ENCODE data around the gene USHBP1. TPM values are rescaled to one million over a fixed set of nuclear protein-coding genes. Genes with fewer than 3 reads are reported as not detected.

Gene USHBP1
- total RNA-seq, 1 donor from 2014 or later = not detected

GRCh38 chr19:17214508-17215126 lies 49.9 kb downstream of the USHBP1 start:
- no peak for TF ChIP-seq CTCF (IDR thresholded peaks at IDR 0.05)
- Mint-ChIP-seq H3K36me3 (ENCODE audit: unreplicated experiment) (peaks cover 24% of the 10 kb centered on the region), H3K9me3 (ENCODE audit: unreplicated experiment) (no peaks in the 10 kb centered on the region), H3K4me1 (ENCODE audit: unreplicated experiment) (peaks cover 22% of the 10 kb centered on the region), H3K27me3 (ENCODE audit: unreplicated experiment) (no peaks in the 10 kb centered on the region), H3K4me3 (ENCODE audit: unreplicated experiment) (peak overlapping the region; percentile 88), H3K27ac (ENCODE audit: unreplicated experiment) (peak overlapping the region; percentile 97)
- DNase-seq (ENCODE audit: extremely low spot score, unreplicated experiment) = no peak

DNA sequence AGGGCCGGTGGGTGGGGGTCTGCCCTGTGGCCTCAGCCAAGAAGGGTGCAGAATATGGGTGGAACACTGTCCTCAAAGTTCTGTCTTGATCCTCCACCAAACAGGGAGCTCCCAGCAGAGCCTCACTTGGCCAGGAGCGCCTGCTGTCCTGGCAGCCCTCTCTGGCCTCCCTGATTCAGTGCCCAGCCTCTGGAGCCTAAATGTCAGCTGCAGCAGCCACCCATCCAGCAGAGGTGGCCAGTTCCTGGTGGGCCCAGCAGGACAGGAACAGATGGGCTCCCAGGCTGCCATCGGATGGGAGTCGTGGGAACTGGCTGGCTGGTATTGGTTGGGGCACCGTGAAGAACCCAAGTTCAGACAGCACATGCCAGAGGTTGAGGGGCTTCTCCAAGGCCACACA lies 51.2 kb downstream of the USHBP1 start:
- Mint-ChIP-seq H3K27me3 (ENCODE audit: unreplicated experiment) (no peaks in the 10 kb centered on the region), H3K4me1 (ENCODE audit: unreplicated experiment) (peaks cover 22% of the 10 kb centered on the region), H3K27ac (ENCODE audit: unreplicated experiment) (no peak overlapping the region), H3K9me3 (ENCODE audit: unreplicated experiment) (no peaks in the 10 kb centered on the region), H3K4me3 (ENCODE audit: unreplicated experiment) (no peak overlapping the region), H3K36me3 (ENCODE audit: unreplicated experiment) (peaks cover 26% of the 10 kb centered on the region)
- no peak for DNase-seq (ENCODE audit: extremely low spot score, unreplicated experiment)
- TF ChIP-seq CTCF (IDR thresholded peaks at IDR 0.05) = no peak

DNA sequence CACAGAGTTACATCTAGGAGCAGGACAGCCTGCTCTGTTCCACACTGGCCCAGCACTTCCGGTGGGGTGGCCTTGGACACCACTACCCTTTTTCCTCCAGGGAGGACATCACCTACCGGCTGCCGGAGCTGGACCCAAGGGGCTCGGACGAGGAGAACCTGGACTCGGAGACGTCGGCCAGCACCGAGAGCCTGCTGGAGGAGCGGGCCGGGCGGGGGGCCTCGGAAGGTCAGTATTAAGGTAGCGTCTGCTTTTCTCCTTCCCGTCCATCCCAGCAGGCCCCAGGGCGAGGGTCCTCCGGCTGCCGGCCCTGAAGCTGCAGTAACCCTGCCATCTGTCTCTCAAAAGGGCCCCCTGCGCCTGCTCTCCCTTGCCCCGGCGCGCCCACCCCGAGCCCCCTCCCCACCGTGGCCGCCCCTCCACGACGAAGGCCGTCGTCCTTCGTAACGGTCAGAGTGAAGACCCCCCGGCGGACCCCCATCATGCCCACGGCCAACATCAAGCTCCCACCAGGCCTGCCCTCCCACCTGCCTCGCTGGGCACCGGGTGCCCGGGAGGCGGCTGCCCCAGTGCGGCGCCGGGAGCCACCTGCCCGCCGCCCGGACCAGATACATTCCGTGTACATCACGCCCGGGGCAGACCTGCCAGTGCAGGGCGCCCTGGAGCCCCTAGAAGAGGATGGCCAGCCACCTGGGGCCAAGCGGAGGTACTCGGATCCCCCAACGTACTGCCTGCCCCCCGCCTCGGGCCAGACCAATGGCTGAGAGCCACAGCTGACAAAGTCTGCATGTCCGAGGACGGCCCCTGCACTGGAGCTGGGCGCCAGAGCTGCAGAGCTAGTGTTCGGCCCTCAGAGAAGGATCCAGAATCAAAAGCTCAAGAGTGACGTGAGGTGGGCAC lies 52.7 kb downstream of the USHBP1 start:
- Mint-ChIP-seq H3K27ac (ENCODE audit: unreplicated experiment) (no peak overlapping the region), H3K4me3 (ENCODE audit: unreplicated experiment) (no peak overlapping the region), H3K36me3 (ENCODE audit: unreplicated experiment) (peaks cover 24% of the 10 kb centered on the region), H3K4me1 (ENCODE audit: unreplicated experiment) (peaks cover 22% of the 10 kb centered on the region), H3K9me3 (ENCODE audit: unreplicated experiment) (no peaks in the 10 kb centered on the region), H3K27me3 (ENCODE audit: unreplicated experiment) (no peaks in the 10 kb centered on the region)
- no peak for DNase-seq (ENCODE audit: extremely low spot score, unreplicated experiment)
- no peak for TF ChIP-seq CTCF (IDR thresholded peaks at IDR 0.05)

DNA sequence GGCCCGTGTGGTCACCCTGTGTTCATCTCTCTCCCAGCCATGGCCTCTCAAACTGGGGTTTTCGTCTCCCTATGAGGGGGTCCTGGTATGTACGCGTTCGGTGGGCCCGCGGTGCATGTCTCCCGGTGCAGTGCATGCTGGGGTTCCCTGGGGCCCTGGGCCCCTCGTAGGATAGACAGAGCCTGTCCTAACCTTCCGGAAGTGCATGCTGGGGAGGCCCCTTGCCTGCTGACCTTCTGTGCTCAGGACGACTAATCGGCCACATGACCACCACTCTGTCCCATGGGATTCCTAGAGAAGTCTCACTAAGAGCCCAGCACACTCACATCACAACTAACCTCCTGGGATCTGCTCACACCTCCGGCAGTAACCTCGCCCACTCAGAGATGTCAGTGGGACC lies 54.2 kb downstream of the USHBP1 start:
- Mint-ChIP-seq H3K36me3 (ENCODE audit: unreplicated experiment) (peaks cover 24% of the 10 kb centered on the region), H3K9me3 (ENCODE audit: unreplicated experiment) (no peaks in the 10 kb centered on the region), H3K27me3 (ENCODE audit: unreplicated experiment) (no peaks in the 10 kb centered on the region), H3K4me3 (ENCODE audit: unreplicated experiment) (no peak overlapping the region), H3K27ac (ENCODE audit: unreplicated experiment) (no peak overlapping the region), H3K4me1 (ENCODE audit: unreplicated experiment) (peaks cover 15% of the 10 kb centered on the region)
- TF ChIP-seq CTCF (IDR thresholded peaks at IDR 0.05) = no peak
- no peak for DNase-seq (ENCODE audit: extremely low spot score, unreplicated experiment)

Data from osteocyte (in vitro differentiated cells).